22Rv1 (cell line): Measurements from ENCODE around the gene GATAD2A.

Source experiments
- H3K27ac ChIP-seq: fragments of 450-650 bp; 2 replicates; pipeline ENCODE4 v1.5.1; 2017
- CTCF ChIP-seq: fragments of 450-650 bp; IDR thresholded peaks from 2 replicates; pipeline ENCODE4 v1.5.1; 2017; ENCODE audit warnings: mild to moderate bottlenecking
- ZFX ChIP-seq: fragments of 450-650 bp; IDR thresholded peaks from 2 replicates; pipeline ENCODE4 v1.6.1; 2017; ENCODE audit warnings: antibody characterized with exemption, borderline replicate concordance

Gene GATAD2A

GRCh38 chr19:19410553-19411550 lies 5.4 kb downstream of the GATAD2A start:
- H3K27ac ChIP-seq = no peak overlapping the region
- TF ChIP-seq CTCF (no peak), ZFX (no peak)

GRCh38 chr19:19416280-19416679 lies 10.8 kb downstream of the GATAD2A start:
- TF ChIP-seq ZFX (no peak), CTCF (no peak)
- H3K27ac ChIP-seq = no peak overlapping the region

GRCh38 chr19:19417046-19417445 lies 11.6 kb downstream of the GATAD2A start:
- H3K27ac ChIP-seq = no peak overlapping the region
- TF ChIP-seq ZFX (no peak), CTCF (no peak)

GRCh38 chr19:19417628-19418245 lies 12.3 kb downstream of the GATAD2A start:
- TF ChIP-seq ZFX = no peak
- TF ChIP-seq CTCF = no peak

GRCh38 chr19:19418555-19419260 lies 13.2 kb downstream of the GATAD2A start:
- H3K27ac ChIP-seq = no peak overlapping the region
- TF ChIP-seq CTCF (no peak), ZFX (no peak)

More at GRCh38 chr19:19417628-19418245, 12.3 kb downstream of the GATAD2A start:
- no peak overlapping the region for H3K27ac ChIP-seq

- no peak overlapping the region for H3K27ac ChIP-seq
Measured at GRCh38 chr19:19420570-19421298, 15.3 kb downstream of the GATAD2A start.

More at GRCh38 chr19:19420570-19421298, 15.3 kb downstream of the GATAD2A start:
- TF ChIP-seq ZFX (no peak), CTCF (no peak)
